Endothelial cell (in vitro differentiated cells): Measurements from ENCODE around the gene TRIM67. TPM values are rescaled to one million over a fixed set of nuclear protein-coding genes. Genes with fewer than 3 reads are reported as not detected.
"Not testable (repeated sequence)": the region's sequence is repeated elsewhere in the genome, so short reads cannot be mapped to it uniquely, and the experiment has no call there.

Experiments
- DNase-seq: peaks from one replicate; pipeline ENCODE4 v3.0.0; 2021; ENCODE audit warnings: low spot score
- H3K27ac Mint-ChIP-seq: one replicate; pipeline ENCODE4 v1.8.0; 2021; ENCODE audit warnings: mixed read lengths, inconsistent platforms; ENCODE audit not compliant: unreplicated experiment
- H3K27me3 Mint-ChIP-seq: one replicate; pipeline ENCODE4 v1.8.0; 2021; ENCODE audit warnings: mild to moderate bottlenecking, moderate library complexity, mixed read lengths, inconsistent platforms; ENCODE audit not compliant: unreplicated experiment
- H3K36me3 Mint-ChIP-seq: one replicate; pipeline ENCODE4 v1.8.0; 2021; ENCODE audit warnings: mild to moderate bottlenecking, low read depth, mixed read lengths, inconsistent platforms; ENCODE audit not compliant: unreplicated experiment
- H3K4me1 Mint-ChIP-seq: one replicate; pipeline ENCODE4 v1.8.0; 2021; ENCODE audit warnings: mild to moderate bottlenecking, mixed read lengths, inconsistent platforms; ENCODE audit not compliant: unreplicated experiment
- H3K4me3 Mint-ChIP-seq: one replicate; pipeline ENCODE4 v1.8.0; 2021; ENCODE audit warnings: mild to moderate bottlenecking, mixed read lengths, inconsistent platforms; ENCODE audit not compliant: unreplicated experiment
- H3K9me3 Mint-ChIP-seq: one replicate; pipeline ENCODE4 v1.8.0; 2021; ENCODE audit warnings: mixed read lengths, inconsistent platforms; ENCODE audit not compliant: unreplicated experiment
- total RNA-seq: library from RNA; stranded (reverse); fragmentation: NEBNext Ultra II Directional; extraction: Animal tissue kit (Norgen Biotek cat#: 25700); gene quantifications from one replicate; pipeline ENCODE4 v1.2.1, GENCODE V29; 2021; ENCODE audit not compliant: unreplicated experiment
- TF ChIP-seq, protein P1 (sequence below): fragments of 200-600 bp; sonication (generic); IDR thresholded peaks from one replicate; pipeline ENCODE4 v1.5.0; 2021; ENCODE audit warnings: antibody characterized with exemption; ENCODE audit not compliant: unreplicated experiment

Gene TRIM67
- total RNA-seq, 1 donor from 2014 or later = 0.26 TPM

DNA sequence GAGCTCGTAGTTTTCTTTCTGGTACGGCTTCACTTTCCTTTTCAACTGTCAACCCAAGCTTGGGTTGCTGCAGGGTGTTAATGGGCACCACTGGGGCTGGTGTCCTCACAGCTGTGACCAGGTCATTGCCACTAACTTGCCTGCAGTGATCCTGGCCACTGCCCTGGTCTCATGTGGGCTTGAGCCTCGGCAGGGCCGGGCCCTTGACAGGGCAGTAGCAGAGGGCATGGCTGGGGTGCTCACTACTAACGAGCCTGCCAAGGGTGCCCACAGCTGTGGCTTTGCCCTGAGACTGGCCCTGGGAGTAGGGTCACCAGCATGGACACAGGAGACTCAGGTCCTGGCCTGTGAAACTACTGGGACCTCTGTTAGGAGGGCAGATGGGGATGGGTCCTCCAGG lies 47.7 kb downstream of the TRIM67 start:
- TF ChIP-seq, protein P1, sequence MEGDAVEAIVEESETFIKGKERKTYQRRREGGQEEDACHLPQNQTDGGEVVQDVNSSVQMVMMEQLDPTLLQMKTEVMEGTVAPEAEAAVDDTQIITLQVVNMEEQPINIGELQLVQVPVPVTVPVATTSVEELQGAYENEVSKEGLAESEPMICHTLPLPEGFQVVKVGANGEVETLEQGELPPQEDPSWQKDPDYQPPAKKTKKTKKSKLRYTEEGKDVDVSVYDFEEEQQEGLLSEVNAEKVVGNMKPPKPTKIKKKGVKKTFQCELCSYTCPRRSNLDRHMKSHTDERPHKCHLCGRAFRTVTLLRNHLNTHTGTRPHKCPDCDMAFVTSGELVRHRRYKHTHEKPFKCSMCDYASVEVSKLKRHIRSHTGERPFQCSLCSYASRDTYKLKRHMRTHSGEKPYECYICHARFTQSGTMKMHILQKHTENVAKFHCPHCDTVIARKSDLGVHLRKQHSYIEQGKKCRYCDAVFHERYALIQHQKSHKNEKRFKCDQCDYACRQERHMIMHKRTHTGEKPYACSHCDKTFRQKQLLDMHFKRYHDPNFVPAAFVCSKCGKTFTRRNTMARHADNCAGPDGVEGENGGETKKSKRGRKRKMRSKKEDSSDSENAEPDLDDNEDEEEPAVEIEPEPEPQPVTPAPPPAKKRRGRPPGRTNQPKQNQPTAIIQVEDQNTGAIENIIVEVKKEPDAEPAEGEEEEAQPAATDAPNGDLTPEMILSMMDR = no peak
- H3K9me3 Mint-ChIP-seq = no peaks in the 10 kb centered on the region
- H3K27ac Mint-ChIP-seq = no peak overlapping the region
- no peak overlapping the region for H3K4me3 Mint-ChIP-seq
- H3K27me3 Mint-ChIP-seq = peaks cover 4% of the 10 kb centered on the region
- DNase-seq = no peak
- H3K36me3 Mint-ChIP-seq = no peaks in the 10 kb centered on the region
- no peaks in the 10 kb centered on the region for H3K4me1 Mint-ChIP-seq

DNA sequence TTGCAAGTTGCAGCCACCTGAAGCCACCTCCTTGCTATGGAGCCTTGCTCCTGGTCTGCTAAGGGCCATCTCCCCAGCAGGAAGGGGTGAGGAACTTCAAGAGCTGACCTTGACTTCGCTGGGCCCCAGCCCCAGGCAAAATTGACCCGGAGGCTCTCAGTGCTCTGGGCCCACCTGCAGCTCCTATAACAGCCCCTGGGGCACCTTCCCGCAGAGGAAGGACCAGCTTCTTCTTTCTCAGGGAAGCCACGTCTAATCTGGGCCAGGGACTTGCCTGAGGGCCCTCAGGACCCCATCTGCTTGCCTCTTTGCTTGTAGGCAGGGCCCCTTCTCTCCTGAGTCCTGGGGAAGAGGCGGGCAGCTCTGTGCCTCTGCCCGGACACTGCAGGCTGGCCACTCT lies 48.3 kb downstream of the TRIM67 start:
- DNase-seq = no peak
- peaks cover 3% of the 10 kb centered on the region for H3K27me3 Mint-ChIP-seq
- no peaks in the 10 kb centered on the region for H3K36me3 Mint-ChIP-seq
- TF ChIP-seq, protein P1 = no peak
- H3K9me3 Mint-ChIP-seq = no peaks in the 10 kb centered on the region
- no peak overlapping the region for H3K27ac Mint-ChIP-seq
- no peaks in the 10 kb centered on the region for H3K4me1 Mint-ChIP-seq
- no peak overlapping the region for H3K4me3 Mint-ChIP-seq

DNA sequence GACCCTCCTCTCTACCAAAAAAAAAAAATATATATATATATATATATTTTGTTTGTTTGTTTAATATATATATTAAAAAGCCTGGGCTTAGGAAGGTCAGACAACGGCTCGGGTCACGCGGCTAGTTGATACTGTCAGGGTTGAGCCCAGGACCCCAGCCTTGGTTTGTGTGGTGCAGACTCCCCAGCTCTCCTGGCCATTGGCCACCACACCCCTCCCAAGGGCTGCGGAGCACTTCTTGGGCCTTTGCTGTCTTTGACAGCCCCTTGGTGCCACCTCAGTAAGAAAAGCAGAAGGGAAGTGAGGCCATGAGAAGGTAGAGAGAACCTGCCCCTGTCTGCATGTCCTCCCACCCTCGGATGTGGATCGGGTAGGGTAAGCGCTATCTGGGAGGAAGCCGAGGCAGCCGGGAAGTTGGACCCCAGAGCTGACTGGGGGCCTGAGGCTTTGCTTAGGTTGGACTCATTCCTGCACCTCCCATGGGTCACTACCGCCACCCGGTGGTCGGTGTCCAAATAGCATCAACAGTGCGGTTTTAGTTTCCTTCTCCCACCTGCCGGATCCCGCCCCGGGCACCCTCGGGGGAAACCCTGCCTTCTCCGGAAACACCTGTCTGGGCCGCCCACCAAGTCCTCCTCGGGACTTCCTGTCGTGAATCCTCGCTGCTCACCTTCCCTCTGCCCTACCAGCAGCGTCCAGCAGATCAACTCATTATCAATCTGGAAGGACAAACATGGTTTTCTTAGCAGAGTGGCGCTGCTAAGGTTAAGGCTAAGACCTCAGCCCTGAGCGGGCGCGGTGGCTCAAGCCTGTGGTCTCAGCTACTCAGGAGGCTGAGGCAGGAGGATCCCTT lies 49.4 kb downstream of the TRIM67 start:
- TF ChIP-seq, protein P1 = peak; percentile 86
- Mint-ChIP-seq H3K4me3 (peak overlapping the region; percentile 62), H3K27me3 (peaks cover 2% of the 10 kb centered on the region), H3K36me3 (no peaks in the 10 kb centered on the region), H3K9me3 (no peaks in the 10 kb centered on the region), H3K4me1 (no peaks in the 10 kb centered on the region), H3K27ac (no peak overlapping the region)
- peak; percentile 93 for DNase-seq

DNA sequence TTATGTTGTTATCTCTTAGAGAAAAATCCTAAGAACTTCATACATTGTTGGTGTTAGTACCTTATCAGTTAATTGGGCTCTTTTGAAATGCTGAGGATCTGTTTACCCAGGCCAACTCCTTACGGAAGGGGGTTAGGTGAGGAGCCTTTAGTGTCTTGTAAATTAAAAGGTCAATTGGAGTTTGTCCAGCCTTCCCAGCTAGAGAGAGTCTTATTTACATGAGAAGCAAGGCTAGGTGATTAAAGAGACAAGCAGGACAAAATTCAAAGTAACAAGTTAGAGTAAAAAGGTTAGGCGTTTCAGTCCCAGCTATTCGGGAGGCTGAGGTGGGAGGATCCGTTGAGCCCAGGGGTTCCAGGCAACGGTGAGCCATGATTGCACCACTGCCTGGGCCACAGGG lies 50.4 kb downstream of the TRIM67 start:
- not testable (repeated sequence) for H3K27ac Mint-ChIP-seq, H3K4me3 Mint-ChIP-seq, H3K4me1 Mint-ChIP-seq, H3K27me3 Mint-ChIP-seq, DNase-seq, H3K36me3 Mint-ChIP-seq, H3K9me3 Mint-ChIP-seq

DNA sequence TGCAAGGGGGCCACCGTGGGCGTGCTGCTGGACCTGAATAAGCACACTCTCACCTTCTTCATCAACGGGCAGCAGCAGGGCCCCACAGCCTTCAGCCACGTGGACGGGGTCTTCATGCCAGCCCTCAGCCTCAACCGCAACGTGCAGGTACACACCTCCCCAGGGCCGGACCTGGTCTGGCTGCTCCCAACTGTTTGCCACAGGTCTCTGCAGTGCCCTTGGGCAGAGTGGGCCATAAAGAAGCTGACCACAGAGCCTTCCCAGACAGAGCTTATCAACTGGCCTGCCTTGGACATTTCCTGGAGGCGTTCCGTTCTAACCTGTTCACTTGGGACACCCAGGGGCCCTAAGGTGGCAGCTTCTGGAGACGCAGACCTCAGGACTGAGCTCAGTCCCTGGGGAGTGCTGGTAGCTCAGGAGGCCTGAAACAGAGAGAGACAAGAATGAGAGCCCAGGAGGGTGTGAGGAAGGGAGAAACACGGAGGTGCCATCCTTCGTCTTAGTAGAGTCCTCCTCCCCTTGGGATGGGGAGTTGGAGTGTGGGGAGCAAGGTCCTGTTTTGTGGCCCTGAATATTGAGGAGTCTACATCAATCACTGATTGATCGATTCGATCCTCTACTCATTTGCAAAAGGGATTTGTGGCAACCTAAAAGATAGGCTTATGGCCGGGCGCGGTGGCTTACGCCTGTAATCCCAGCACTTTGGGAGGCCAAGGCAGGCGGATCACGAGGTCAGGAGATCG lies 52.1 kb downstream of the TRIM67 start:
- no peak for DNase-seq
- H3K9me3 Mint-ChIP-seq = no peaks in the 10 kb centered on the region
- no peaks in the 10 kb centered on the region for H3K36me3 Mint-ChIP-seq
- TF ChIP-seq, protein P1 = no peak
- H3K4me1 Mint-ChIP-seq = no peaks in the 10 kb centered on the region
- no peak overlapping the region for H3K27ac Mint-ChIP-seq
- H3K27me3 Mint-ChIP-seq = peaks cover 2% of the 10 kb centered on the region
- no peak overlapping the region for H3K4me3 Mint-ChIP-seq
